Measurements from ENCODE around the gene GCDH.
A peak's percentile ranks its signal among the peaks of the same experiment; 100 is the strongest.
"Not testable (repeated sequence)": the region's sequence is repeated elsewhere in the genome, so short reads cannot be mapped to it uniquely, and the experiment has no call there.

GCDH gene

DNA sequence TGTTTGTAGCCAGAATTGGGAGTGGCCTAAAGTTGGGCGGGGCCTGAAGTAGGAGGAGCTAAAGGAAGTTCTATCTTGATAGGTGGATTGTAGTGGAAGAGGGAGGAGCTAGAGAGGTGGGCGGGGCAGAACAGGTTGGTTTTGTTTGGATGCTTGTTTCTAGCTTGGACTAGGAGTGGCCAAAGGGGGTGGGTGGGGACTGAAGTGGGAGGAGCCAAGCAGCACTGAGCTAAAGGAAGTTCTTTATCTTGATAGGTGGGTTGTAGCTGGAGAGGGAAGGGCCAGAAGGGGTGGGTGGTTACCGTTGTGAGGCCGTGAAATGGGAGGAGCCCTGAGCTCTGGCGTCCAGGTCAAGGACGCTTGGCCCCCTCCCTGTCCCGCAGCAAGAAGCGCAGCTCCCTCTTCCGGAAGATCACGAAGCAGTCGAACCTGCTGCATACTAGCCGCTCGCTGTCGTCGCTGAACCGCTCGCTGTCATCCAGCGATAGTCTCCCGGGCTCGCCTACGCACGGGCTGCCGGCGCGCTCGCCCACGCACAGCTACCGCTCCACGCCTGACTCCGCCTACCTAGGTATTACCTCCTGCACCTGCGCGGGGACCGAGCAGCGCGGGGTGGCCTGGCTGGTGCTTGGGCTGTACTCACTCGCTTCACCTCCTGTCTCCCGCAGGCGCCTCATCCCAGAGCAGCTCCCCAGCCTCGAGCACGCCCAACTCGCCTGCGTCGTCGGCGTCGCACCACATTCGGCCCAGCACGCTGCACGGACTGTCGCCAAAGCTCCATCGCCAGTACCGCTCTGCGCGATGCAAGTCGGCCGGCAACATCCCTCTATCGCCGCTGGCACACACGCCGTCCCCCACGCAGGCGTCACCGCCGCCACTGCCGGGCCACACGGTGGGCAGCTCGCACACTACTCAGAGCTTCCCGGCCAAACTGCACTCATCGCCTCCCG lies 17.7 kb upstream of the GCDH start:
- peak; percentile 65 for DNase-seq

DNA sequence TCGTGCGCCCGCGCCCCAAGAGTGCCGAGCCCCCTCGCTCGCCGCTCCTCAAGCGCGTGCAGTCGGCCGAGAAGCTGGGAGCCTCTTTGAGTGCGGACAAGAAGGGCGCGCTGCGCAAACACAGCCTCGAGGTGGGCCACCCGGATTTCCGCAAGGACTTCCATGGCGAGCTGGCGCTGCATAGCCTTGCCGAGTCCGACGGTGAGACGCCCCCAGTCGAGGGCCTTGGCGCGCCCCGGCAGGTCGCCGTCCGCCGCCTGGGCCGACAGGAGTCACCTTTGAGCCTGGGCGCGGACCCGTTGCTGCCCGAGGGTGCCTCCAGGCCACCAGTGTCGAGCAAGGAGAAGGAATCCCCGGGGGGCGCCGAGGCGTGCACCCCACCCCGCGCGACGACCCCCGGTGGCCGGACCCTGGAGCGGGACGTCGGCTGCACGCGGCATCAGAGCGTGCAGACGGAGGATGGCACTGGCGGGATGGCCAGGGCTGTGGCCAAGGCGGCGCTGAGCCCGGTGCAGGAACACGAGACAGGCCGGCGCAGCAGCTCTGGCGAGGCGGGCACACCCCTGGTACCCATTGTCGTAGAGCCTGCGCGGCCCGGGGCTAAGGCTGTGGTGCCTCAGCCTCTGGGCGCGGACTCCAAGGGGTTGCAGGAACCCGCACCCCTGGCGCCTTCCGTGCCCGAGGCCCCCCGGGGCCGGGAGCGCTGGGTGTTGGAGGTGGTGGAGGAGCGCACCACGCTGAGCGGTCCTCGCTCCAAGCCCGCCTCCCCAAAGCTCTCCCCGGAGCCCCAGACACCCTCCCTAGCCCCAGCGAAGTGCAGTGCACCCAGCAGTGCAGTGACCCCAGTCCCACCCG lies 16.8 kb upstream of the GCDH start:
- DNase-seq, result no peak

DNA sequence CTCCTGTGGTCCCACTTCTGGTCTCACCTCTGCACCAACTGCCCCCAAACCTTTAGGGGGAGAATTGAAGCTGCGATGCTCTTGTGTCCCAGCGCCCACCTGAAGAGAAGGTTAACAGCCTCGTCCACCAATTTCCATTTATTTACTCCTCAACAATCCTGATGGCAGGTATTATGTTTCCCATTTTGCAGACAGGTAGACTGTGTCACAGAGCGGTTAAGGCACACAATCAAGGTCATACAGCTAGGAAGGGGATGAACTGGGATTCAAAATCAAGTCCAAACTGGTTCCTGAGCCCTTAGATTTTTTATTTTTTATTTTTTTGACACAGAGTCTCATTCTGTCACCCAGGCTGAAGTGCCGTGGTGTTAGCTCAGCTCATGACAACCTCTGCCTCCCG lies 15.9 kb upstream of the GCDH start:
- DNase-seq, result no peak

DNA sequence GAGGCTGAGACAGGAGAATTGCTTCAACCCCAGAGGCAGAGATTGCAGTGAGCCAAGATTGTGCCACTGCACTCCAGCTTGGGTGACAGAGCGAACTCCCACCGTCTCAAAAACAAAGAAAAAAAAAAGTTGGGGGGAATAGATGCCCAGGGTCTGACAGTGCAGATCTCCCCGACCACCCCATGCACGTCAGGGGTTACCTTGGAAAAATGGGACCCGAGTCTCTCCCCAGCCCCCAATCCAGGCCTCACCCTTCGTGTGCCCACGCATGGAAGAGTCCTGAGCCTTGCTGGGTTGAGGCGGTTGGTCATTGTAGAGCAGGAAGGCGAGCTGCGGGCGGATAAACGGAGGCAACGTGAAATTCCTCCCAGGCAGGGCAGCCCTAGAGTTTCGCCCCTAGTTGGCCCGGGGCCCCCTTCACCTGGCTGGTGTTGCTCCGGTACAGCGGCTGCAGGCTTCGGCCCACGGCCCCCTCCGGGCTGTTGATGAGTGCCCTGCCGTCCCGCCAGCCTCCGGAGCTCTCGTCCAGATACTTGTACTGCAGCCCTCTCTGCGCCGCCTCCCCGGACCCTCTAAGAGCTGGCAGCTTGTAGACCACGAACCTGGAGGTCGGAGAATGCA lies 10.3 kb upstream of the GCDH start:
- DNase-seq, result peak; percentile 33

DNA sequence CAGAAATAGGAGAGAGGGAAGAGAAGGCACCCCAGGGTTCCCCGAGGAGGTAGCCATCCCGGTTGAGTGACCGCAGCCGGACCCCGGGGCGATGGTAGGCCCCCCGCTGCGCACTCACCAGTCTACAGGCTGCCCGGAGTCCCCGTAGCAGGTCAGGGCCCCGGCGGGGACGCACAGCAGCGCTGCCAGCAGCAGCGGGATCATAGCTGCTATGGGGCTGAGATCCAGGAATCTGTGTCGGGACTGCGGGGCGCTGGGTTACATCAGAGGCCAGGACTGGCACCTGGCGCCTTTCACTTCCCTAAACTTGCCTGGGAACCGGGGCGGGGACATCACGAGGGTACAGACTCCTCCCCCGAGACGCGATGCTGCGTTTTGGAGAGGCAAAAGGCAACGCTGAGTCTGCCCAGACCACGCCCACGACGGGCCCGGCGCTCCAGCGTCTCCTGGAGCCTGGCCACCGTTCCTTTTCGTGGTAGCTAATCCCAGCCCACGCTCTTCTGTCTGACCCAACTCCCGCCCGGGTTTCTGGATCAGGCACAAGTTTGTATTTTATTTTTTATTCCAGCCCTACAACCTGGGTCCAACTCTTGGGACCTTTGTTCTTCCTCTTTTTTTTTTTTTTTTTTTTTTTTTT lies 9.7 kb upstream of the GCDH start, which contains the start of gene DNASE2:
DNASE2 (minus strand) TSS at position 278 of the 637 bp plus-strand sequence; CDS start at position 204, 74 bp downstream.
- peak; percentile 97 for DNase-seq

DNA sequence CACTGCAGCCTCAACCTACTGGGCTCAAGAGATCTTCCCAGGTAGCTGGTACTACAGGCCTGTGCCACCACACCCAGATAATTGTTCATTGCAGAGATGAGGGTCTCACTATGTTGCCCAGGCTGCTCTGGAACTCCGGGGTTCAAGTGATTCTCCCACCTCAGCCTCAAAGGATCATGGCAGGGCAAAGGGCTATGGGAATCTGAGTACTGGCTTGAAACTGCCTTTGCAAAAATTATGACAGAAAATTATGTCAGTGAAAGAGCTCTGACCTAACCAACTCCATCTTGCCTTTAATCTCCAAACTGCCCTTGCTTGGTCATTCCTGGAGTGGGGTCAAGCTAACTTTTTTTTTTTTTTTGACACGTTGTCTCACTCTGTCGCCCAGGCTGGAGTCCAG lies 8.4 kb upstream of the GCDH start:
- DNase-seq, result no peak

DNA sequence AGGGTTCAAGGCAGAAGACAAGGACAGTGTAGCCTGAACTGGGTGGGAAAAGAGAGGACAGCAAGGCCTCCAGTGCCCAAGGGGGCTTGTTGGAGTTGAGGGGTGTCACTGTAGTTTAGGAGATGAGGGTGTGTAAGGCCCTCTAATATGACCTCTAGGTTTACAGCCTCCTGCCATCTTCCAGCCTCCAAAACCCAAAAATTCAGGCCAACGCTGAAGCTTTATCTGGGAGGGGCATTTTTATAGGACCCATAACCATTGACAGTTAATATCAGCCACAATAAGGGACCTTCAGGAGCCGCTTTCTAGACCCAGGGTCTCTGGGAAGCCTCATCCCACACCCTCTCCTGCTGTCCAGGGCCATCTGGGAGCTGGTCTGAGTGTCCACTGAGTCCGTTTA lies 6.8 kb upstream of the GCDH start:
- no peak for DNase-seq

DNA sequence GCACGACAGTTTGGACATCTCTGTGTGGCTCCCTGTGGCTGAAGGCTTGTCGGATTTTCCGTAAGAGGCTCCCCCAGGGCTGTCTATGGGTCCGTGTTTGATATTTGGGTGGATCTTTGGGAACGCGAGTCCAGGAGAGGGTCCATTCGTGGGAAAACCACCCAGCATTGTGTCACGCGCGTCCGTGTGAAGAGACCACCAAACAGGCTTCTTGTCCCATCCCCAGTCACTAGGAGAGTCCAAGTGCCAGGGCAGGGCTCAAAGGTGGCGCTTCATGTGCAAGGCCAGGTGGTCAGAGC lies 6.4 kb upstream of the GCDH start:
- DNase-seq, result no peak

DNA sequence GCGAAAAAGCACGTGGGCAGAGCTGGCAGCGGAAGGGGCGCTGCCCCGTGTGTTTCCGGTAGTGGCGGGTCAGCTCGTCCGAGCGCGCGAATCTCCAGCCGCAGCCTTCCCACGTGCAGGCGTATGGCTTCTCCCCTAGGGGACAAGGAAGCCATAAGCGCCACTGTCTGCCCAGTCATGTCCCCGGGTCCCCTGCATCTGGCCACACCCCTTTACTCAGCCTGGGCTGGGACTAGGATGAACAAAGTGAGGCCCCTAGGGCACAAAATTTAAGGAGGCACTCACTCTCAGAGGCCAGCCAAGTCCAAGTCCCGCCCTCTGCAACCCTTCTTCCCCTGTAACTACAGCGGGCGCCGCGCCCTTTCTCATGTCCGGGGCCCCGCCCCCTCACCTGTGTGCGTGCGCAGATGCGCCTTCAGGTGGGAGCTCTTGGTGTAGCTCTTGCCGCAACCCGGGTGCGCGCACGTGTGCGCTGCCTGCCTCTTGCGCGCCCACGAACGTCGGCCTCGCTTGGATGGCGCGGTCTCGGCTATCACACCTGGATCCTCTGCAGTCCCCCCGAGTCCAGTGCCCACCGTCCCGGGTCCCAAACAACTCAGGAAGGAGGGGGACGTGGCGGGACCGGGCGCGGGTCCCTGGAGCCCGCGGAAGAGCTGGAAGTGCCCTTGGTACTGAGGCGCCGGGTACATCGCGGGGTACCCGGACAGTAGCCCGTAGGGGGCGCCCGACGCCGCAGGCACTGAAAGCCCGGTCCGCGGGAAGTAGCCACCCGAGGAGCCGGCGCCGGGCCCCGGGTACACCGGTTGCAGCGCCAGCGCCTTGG lies 5.8 kb upstream of the GCDH start:
- DNase-seq, result peak; percentile 97

DNA sequence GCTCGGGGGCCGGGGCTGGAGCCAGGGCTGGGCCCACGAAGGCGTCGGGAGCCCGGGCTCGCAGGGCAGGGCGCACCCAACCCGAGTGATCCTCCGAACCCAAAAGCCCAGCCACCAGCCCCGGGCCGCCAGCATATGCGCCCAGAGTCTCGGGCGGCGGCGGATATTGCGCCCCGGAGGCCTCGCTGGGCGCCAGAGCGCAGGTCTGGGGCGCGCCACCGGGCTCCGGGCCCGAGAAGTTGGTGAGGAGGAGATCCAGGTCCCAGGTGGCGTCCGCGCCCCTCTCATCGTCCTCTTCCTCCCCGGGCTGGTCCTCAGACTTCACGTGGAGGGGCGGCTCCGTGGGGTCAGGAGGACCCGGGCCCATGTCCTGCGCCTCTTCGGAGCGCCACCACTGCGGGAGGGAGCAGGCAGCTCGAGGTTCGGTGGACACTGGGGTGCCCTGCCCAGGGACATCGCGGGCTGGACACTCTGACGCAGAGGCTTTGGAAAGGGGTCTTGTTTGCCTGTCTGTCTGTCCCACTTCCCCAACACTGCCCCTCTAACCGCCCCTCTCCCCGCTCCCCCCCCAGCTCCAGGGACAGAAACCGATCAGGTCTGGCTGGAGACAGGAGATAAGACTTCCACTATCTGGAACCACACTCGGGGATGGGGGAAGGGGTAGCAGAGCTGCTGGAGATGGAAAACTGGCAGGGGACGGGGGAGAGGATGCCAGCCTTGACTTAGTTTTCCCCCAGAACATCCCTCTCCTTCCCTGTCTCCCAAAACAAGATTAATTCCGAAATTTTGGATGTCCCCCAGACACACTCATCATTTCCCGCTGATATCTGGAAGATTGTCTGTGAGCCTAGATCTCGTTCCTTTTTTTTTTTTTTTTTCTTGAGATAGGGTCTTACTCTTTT lies 5.0 kb upstream of the GCDH start:
- DNase-seq, result no peak

DNA sequence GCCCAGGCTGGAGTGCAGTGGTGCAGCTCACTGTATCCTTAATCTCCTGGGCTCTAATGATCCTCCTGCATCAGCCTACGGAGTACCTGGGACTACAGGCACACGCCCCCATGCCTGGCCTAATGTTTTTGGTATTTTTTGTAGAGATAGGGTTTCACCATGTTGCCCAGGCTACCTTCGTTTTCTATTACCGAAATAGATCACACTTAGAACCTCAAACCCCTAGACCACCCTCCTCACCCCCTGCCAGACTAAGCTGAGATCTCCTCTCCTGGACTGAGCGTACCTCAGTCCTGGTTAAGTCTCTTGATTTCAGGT lies 4.3 kb upstream of the GCDH start:
- DNase-seq, result no peak

DNA sequence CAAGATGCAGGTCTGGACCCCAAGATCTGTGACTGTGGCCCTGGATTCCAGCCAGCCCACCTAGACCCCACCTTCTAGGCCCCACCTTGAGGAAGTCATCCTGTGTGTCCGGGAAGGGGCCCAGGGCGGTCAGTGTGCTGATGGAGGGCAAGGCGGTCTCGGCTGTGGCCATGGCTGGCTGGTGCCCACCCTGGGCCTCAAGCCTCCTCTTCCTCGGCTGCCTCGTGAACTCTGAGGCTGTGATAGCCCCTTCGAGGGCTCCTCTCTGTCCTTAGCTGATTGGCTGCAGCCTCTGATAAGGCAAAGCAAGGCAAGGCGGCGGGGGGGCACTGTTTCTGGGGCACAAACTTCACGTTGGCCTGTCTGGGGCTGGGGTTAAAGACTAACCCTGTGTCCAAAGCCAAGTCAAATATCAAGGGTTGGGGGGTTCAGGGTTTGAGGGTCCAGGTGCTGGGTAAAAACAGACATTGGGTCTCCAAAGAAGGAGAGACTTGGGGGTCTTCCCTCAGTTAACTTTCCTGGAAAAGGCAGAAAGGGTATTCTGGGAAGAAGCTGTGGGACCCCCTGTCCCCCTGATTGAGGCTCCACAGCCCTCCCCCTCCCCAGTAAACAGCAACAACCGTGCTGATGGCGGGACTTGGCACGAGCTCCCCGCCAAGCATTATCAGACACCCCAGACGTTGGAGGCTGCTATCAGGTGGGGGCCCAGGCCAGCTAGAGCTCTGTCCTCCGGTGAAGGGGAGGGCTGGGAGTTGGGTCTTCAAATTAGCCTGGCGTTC lies 3.8 kb upstream of the GCDH start, which contains the start of gene KLF1:
KLF1 (minus strand) TSS at position 233 of the 779 bp plus-strand sequence; CDS start at position 172, 61 bp downstream.
- no peak for DNase-seq

DNA sequence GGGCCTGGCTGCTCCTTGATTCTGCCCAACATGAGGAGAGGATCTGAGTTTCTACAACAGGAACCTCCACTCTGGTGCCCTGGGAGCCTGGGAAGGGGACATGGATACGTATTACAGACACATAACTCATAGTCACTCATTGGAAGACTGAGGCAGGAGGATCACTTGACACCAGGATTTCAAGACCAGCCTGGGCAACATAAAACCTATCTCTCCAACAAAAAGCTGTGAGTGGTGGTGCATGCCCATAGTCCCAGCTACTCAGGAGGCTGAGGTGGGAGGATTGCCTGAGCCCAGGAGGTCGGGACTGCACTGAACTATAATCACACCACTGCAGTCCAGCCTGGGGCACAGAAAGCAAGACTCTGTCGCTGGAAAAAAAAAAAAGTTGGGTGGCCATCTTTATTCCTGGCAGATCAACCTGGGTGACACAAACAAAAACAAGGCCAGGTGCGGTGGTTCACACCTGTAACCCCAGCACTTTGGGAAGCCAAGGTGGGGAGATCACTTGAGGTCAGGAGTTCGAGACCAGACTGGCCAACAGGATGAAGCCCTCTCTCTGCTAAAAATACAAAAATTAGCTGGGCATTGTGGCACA lies 2.9 kb upstream of the GCDH start:
- DNase-seq, result no peak

DNA sequence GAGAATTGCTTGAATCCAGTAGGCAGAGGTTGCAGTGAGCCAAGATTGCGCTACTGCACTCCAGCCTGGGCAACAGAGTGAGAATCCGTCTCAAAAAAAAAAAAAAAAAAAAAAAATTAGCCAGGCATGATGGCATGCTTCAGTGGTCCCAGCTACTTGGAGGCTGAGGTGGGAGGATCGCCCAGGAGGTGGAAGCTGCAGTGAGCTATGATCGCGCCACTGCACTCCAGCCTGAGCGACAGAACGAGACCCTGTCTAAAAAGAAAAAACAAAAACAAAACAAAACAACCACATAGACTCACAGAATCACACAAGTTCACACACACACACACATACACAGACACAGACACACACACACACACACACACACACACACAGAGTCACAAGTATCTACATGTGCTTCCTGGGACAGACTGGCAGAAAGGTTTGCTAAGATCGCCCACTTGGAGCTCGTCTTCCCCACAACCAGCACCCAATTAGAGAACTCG lies 617 bp upstream of the GCDH start:
- DNase-seq, result not testable (repeated sequence)

DNA sequence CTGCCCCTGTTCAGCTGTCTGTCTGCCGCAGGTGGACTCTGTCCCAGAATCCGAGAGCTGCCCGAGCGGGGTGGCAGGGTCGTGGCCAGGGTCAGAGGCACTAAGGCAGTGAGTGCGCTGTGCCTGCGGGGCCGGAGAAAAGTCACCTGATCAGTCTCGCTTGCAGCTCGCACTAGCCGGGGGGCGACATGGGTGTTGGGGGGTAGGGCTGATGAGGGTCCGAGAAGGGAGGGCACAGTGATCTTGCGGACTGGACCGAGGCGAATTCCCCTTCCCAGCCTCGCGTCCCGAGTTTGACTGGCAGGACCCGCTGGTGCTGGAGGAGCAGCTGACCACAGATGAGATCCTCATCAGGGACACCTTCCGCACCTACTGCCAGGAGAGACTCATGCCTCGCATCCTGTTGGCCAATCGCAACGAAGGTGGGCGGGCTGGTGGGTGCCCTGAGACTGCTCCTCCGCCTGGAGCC lies 627 bp downstream of the GCDH start:
- no peak for DNase-seq

DNA sequence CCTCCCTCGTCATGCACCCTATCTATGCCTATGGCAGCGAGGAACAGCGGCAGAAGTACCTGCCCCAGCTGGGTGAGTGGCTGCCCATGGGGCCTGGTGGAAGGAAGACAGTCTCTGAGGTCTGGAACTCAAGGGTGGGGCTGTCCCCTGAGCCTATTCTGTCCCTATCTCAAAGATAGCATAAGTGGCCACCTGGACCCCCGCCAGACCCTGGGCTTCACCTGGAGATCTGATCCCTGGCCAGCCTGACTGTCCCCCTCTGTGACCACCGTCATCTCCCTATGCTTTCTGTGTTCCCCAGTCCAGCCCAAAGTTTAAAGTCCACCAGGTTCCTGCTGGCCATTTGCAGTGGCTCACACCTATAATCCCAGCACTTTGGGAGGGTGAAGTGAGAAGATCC lies 2.6 kb downstream of the GCDH start:
- DNase-seq, result no peak

DNA sequence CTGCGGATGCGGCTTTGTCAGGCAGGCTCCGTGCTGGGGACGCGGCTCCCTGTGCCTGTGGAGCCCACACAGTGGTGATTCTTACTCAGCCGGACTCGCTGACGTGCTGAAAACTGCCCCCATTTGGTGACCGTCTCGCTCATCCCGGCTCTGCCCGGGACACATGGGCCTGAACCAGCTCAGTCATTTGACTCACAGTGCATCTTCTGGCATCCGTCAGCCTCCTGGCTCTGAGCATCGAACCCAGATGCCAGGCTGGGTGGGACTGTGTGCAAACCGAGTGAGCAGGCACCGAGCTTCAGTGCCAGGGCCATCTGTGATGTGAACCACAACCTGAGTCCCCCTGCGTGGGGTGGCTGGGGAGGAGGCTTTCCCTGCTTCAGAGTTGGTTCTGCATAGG lies 5.5 kb downstream of the GCDH start:
- no peak for DNase-seq

DNA sequence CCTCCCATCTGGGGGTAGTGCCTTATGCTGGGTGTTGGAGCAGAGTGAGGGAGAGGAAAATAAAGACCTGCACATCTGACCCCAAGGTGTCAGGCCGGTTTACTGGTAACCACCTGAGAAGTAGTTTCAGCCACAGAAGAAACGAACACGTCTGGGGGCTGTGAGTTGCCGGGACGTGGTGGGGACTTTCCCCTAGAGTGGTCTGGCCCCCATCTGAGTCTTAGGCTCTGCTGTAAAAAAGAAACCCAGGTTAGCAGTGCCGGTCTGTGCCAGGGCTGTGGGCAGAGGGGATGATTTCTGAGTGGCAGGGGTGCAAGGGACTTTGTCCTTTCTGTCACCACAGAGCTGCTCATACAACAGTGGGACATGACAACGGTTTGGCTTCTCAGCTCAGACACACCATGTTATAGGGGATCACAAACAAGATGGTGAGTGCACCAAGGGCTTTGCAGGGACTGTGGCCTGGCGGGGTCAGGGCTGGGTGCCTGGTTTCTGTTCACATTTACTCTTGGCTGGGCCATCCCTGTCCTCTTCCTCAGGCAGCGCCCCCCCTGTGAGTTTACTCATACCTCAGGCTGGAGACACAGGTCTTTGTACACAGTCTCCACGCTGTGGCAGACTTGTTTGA lies 9.0 kb downstream of the GCDH start:
- no peak for DNase-seq

DNA sequence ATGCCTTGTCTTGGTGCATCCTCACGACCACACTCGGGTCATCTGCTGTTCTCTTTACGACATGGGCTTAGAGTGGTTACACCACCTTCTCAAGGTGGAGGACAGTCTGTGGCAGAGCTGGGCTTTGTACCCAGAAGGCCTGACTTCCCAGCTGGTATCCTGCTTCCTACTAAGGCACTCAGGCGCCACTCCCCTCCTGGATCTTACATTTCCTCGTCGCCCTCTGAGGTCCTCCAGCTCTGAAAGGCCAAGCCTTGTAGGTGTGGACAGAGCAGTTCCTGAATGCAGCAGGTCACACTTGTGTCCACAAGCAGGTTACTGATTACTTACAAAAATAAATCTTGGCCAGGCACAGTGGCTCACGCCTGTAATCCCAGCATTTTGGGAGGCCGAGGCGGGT lies 16.2 kb downstream of the GCDH start:
- DNase-seq, result no peak

Data from stimulated activated CD4-positive, alpha-beta T cell treated with anti-CD3 and anti-CD28 coated beads, Interleukin-15, amount 100 ng/mL, for 24 hours (primary cell).